Stomach (tissue), 9 donors: Measurements from ENCODE around the gene TRAPPC10. TPM values are rescaled to one million over a fixed set of nuclear protein-coding genes. Genes with fewer than 3 reads are reported as not detected.

ENCODE experiments used
- DNase-seq, 2 donors: peaks; one replicate each; pipeline versions ENCODE4 v3.0.0 to v3.0.0-alpha.2; 2013 to 2019
- H3K27ac ChIP-seq, 5 donors: fragments of 200-600 bp in 4 of 5; sonication (generic) in 4 of 5; one replicate each; pipeline ENCODE4 v1.5.1; 2013 to 2019; ENCODE audit warnings: mild to moderate bottlenecking in 1 of 5, moderate library complexity in 1 of 5
- H3K27me3 ChIP-seq, 3 donors: fragments of 200-600 bp; sonication (generic); one replicate each; pipeline ENCODE4 v1.5.1; 2017 to 2019; ENCODE audit warnings: mixed run types in 1 of 3
- H3K36me3 ChIP-seq, 4 donors: fragments of 200-600 bp; sonication (generic); 1 replicate in 3 of 4; 2 replicates in 1 of 4; pipeline ENCODE4 v1.5.1; 2016 to 2019
- H3K4me1 ChIP-seq, 4 donors: fragments of 200-600 bp; sonication (generic); one replicate each; pipeline ENCODE4 v1.5.1; 2016 to 2019
- H3K4me3 ChIP-seq, 4 donors: fragments of 200-600 bp; sonication (generic) in 3 of 4; one replicate each; pipeline ENCODE4 v1.5.1; 2016 to 2019; ENCODE audit warnings: mild to moderate bottlenecking in 1 of 4
- H3K9me3 ChIP-seq, 4 donors: fragments of 200-600 bp; sonication (generic); one replicate each; pipeline ENCODE4 v1.5.1; 2016 to 2019
- EP300 ChIP-seq: sonication (generic); formaldehyde crosslinking; IDR thresholded peaks from one replicate; pipeline ENCODE4 v1.6.1; 2017; ENCODE audit warnings: antibody characterized with exemption
- POLR2A ChIP-seq, 4 donors: fragments of 450-650 bp; IDR thresholded peaks; one replicate each; pipeline ENCODE4 v1.6.1; 2016; ENCODE audit warnings: antibody characterized with exemption in 4 of 4, control low read depth in 2 of 4, mild to moderate bottlenecking in 1 of 4, moderate library complexity in 1 of 4
- POLR2AphosphoS5 ChIP-seq, 3 donors: sonication (generic); formaldehyde crosslinking; IDR thresholded peaks; one replicate each; pipeline ENCODE4 v1.6.1; 2016; ENCODE audit warnings: antibody characterized with exemption in 3 of 3
- WGBS, 5 donors: extraction: QIAGEN DNeasy Blood & Tissue Kit in 3 of 5; methylation state at CpG; one replicate each; pipeline versions ENCODE4 v1.1.5 to v1.1.7; 2013 to 2018; 5-methylcytosine and 5-hydroxymethylcytosine counted together
- intact Hi-C: fragments of 100-400 bp; cut with DNase I; formaldehyde crosslinking; loops from one replicate; pipeline ENCODE4 v1.15.1; 2023; ENCODE audit warnings: low total_unique reads
- polyA plus RNA-seq, 3 donors: library from polyadenylated mRNA; stranded (reverse); fragments of 200-250 nt; gene quantifications; one replicate each; pipeline ENCODE4 v1.2.3, GENCODE V29; 2013
- total RNA-seq, 5 donors: library from RNA; depleted of rRNA; stranded (reverse); fragments of >200 nt; gene quantifications; one replicate each; pipeline versions ENCODE4 v1.1.0 to v1.2.3, GENCODE V29; 2014 to 2016
- TF ChIP-seq, protein P1 (sequence below), 7 experiments: fragments of 450-650 bp in 4 of 7; fragments of 200-600 bp in 3 of 7; sonication (generic) in 3 of 7; IDR thresholded peaks; one replicate each; pipeline ENCODE4 v1.5.1; 2016 to 2019; ENCODE audit warnings: antibody characterized with exemption in 7 of 7, control low read depth in 2 of 7, mild to moderate bottlenecking in 1 of 7
- donor health status: healthy with polysubstance abuse.
- donor health status: Bipolar disorder and iron deficiency.
- donor health status: healthy.

TRAPPC10 gene
- total and polyA plus RNA-seq, 8 donors: 3.7 to 88.1 (median 23.7) TPM

DNA sequence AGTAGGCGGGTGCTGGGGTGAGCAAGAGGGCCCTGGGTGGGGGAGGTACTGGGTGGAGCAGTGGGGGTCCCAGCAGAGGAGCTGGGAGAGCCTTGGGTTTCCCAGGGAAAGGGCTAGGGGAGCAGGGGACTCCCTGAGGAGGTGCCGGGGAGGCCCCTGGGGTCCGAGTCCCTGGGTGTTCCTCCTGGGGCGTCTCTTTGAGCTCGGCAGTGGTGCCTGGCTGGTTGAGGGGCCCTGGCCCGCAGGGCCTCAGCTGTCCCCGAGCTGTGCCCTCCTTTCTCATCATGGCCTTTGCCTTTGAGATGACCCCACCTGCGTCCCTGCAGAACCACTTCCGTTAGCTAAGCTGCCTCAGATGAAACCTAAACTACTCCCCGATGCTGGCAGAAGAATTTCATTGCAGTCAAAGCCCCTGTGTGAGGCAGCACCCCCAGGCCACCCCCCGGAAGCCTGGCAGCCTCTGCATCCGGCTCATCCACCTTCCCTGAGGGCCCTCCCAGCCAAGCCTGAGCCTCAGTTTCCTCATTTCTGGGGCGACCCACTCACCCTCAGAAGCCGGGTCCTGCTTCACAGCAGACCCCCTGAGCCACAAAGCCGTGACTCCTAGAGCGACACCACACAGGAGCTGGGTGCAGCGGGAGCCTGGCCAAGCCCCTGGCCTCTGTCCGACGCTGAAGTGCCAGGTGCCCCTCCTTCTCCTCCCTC is 43.5 kb upstream of the TRAPPC10 start:
- TF ChIP-seq POLR2A (IDR thresholded peaks at IDR 0.05): no peak
- TF ChIP-seq EP300: no peak
- no peak for TF ChIP-seq POLR2AphosphoS5 (IDR thresholded peaks at IDR 0.05)
- TF ChIP-seq, protein P1, sequence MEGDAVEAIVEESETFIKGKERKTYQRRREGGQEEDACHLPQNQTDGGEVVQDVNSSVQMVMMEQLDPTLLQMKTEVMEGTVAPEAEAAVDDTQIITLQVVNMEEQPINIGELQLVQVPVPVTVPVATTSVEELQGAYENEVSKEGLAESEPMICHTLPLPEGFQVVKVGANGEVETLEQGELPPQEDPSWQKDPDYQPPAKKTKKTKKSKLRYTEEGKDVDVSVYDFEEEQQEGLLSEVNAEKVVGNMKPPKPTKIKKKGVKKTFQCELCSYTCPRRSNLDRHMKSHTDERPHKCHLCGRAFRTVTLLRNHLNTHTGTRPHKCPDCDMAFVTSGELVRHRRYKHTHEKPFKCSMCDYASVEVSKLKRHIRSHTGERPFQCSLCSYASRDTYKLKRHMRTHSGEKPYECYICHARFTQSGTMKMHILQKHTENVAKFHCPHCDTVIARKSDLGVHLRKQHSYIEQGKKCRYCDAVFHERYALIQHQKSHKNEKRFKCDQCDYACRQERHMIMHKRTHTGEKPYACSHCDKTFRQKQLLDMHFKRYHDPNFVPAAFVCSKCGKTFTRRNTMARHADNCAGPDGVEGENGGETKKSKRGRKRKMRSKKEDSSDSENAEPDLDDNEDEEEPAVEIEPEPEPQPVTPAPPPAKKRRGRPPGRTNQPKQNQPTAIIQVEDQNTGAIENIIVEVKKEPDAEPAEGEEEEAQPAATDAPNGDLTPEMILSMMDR (IDR thresholded peaks at IDR 0.05): no peak
- Histone ChIP-seq H3K36me3 (peaks cover 45 to 92% (median 79%) of the 10 kb centered on the region in 4 donors), H3K4me3 (no peak overlapping the region), H3K4me1 (peaks cover 8 to 15% (median 13%) of the 10 kb centered on the region in 4 donors), H3K27me3 (no peaks in the 10 kb centered on the region), H3K27ac (no peak overlapping the region), H3K9me3 (no peaks in the 10 kb centered on the region)
- 90 to 96% (median 95%) methylated on average over 17 to 19 of the region's 19 CpGs for WGBS, 5 donors
- no peak for DNase-seq
- intact Hi-C loops: no loop called here

DNA sequence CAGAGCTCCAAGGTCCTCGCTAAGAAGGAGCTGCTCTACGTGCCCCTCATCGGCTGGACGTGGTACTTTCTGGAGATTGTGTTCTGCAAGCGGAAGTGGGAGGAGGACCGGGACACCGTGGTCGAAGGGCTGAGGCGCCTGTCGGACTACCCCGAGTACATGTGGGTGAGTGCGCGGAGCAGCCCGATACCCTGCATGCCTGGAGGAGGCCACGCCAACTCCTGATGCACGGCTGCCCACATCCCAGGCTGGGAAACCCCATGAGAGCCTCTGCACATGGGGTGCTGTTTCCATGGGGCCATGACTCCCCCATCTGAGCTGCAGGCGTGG is 43.0 kb upstream of the TRAPPC10 start:
- intact Hi-C loops: no loop called here

DNA sequence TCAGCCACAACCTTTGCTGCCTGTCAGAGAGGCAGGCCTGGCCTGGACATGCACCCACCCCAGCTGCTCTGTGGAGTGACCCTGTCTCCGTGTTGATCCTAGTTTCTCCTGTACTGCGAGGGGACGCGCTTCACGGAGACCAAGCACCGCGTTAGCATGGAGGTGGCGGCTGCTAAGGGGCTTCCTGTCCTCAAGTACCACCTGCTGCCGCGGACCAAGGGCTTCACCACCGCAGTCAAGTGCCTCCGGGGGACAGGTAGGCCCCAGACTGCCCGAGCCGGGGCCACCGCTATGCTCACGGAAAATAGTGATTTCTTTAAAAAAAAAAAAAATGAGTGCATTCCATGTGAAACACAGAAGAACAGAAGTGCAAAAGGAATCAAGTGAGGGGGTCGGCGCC is 41.6 kb upstream of the TRAPPC10 start:
- DNase-seq: no peak
- no peak for TF ChIP-seq POLR2AphosphoS5 (IDR thresholded peaks at IDR 0.05)
- 95 to 96% (median 95%) methylated on average over 16 to 18 of the region's 18 CpGs for WGBS, 5 donors
- H3K4me1 ChIP-seq: peaks cover 8 to 22% (median 19%) of the 10 kb centered on the region in 4 donors
- H3K36me3 ChIP-seq: peaks cover 45 to 83% (median 78%) of the 10 kb centered on the region in 4 donors
- intact Hi-C loops: no loop called here
- H3K4me3 ChIP-seq: no peak overlapping the region
- H3K27me3 ChIP-seq: no peaks in the 10 kb centered on the region
- H3K27ac ChIP-seq: no peak overlapping the region
- H3K9me3 ChIP-seq: no peaks in the 10 kb centered on the region

More for the DNA sequence above, 43.0 kb upstream of the TRAPPC10 start:
- Histone ChIP-seq H3K36me3 (peaks cover 45 to 95% (median 81%) of the 10 kb centered on the region in 4 donors), H3K27me3 (no peaks in the 10 kb centered on the region), H3K4me1 (peaks cover 8 to 17% (median 13%) of the 10 kb centered on the region in 4 donors), H3K27ac (no peak overlapping the region), H3K9me3 (no peaks in the 10 kb centered on the region), H3K4me3 (no peak overlapping the region)
- WGBS, 5 donors: 93 to 98% (median 94%) methylated on average over 9 to 17 of the region's 17 CpGs
- TF ChIP-seq, protein P1 (IDR thresholded peaks at IDR 0.05): no peak
- TF ChIP-seq POLR2A (IDR thresholded peaks at IDR 0.05) (no peak), POLR2AphosphoS5 (IDR thresholded peaks at IDR 0.05) (no peak), EP300 (no peak)
- no peak for DNase-seq

DNA sequence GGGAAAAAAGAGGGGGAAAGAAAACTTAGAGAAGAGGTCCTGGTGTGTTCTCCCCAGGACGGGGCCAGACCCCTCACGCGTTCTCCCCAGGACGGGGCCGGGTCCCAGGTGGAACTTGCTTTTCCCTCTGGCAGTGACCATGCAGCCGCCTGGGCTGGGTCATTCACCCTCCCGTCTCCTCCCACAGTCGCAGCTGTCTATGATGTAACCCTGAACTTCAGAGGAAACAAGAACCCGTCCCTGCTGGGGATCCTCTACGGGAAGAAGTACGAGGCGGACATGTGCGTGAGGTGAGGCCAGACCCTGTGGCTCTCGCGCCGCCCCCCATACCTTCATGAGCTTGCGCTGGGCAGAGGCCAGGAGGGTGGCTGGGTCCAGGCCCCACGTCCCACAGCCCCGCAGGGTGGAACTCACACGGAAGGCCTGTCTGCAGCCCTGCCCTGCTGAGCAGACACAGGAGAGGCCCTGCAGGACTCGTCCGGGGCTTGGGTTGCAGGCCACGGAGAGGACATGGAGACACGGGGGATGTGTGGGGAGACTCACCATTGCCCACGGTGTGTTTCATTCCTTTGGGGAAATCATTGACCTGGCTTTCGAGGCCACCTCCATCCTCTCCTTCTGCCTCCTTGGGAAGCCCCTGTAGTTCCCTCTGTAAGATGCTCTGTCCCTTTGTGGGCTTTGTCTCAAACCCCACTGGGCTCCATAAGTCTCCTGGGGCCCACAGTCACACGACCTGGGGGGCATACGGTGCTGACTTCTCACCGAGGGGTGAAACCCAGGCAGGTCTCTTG is 40.7 kb upstream of the TRAPPC10 start:
- Histone ChIP-seq H3K27ac (no peak overlapping the region), H3K9me3 (no peaks in the 10 kb centered on the region), H3K36me3 (peaks cover 44 to 74% (median 72%) of the 10 kb centered on the region in 4 donors), H3K27me3 (no peaks in the 10 kb centered on the region), H3K4me1 (peaks cover 8 to 26% (median 21%) of the 10 kb centered on the region in 4 donors), H3K4me3 (no peak overlapping the region)
- 84 to 93% (median 91%) methylated on average over 16 to 29 of the region's 29 CpGs for WGBS, 5 donors
- DNase-seq: no peak
- intact Hi-C loops: no loop called here
- TF ChIP-seq POLR2A (IDR thresholded peaks at IDR 0.05): no peak
- TF ChIP-seq EP300: no peak
- TF ChIP-seq, protein P1 (IDR thresholded peaks at IDR 0.05): no peak
- no peak for TF ChIP-seq POLR2AphosphoS5 (IDR thresholded peaks at IDR 0.05)
